HG02970 (cell line): ENCODE measurements around the gene ACP7.

Experiments
- ATAC-seq: cut with Tn5 transposase; IDR thresholded peaks from one replicate; pipeline ENCODE4 v1.9.1; 2021; ENCODE audit warnings: mild to moderate bottlenecking, moderate library complexity, moderate number of reproducible peaks; ENCODE audit not compliant: unreplicated experiment, low FRiP score

Gene ACP7

GRCh38 chr19:39146686-39147450, 62.7 kb downstream of the ACP7 start:
- no peak for ATAC-seq

GRCh38 chr19:39147480-39147879, 63.3 kb downstream of the ACP7 start:
- no peak for ATAC-seq

GRCh38 chr19:39148939-39149529, 64.9 kb downstream of the ACP7 start:
- ATAC-seq: no peak

- ATAC-seq: no peak
These were observed 66.1 kb downstream of the ACP7 start for GRCh38 chr19:39150235-39150634.

GRCh38 chr19:39150807-39151600, 66.8 kb downstream of the ACP7 start:
- ATAC-seq: no peak

- ATAC-seq: no peak
These were observed 67.9 kb downstream of the ACP7 start for GRCh38 chr19:39152066-39152465.

- no peak for ATAC-seq
These were observed 70.0 kb downstream of the ACP7 start for GRCh38 chr19:39154100-39154628.

GRCh38 chr19:39154629-39155100, 70.5 kb downstream of the ACP7 start:
- ATAC-seq: no peak

- no peak for ATAC-seq
These were observed 71.0 kb downstream of the ACP7 start for GRCh38 chr19:39155114-39155700.

GRCh38 chr19:39155741-39156140, 71.6 kb downstream of the ACP7 start:
- ATAC-seq: no peak

- ATAC-seq: no peak
These were observed 72.4 kb downstream of the ACP7 start for GRCh38 chr19:39156326-39157230.

GRCh38 chr19:39157275-39157996, 73.3 kb downstream of the ACP7 start:
- no peak for ATAC-seq

GRCh38 chr19:39157997-39158389, 73.8 kb downstream of the ACP7 start:
- no peak for ATAC-seq

GRCh38 chr19:39158646-39159260, 74.6 kb downstream of the ACP7 start:
- no peak for ATAC-seq

- no peak for ATAC-seq
These were observed 76.3 kb downstream of the ACP7 start for GRCh38 chr19:39160523-39160861.
